Measurements from ENCODE around the gene FAM168A.

The FAM168A gene

GRCh38 chr11:73597956-73598718 is at the start of gene FAM168A:
Gene FAM168A, minus strand, starts transcription at chr11:73598112. Its CDS starts 129,638 bp downstream, at chr11:73468474.
- Histone ChIP-seq H3K27me3 (ENCODE audit: insufficient read depth, low read depth, severe bottlenecking) (no peaks in the 10 kb centered on the region), H3K36me3 (no peaks in the 10 kb centered on the region; the same call in none of the 2 replicates), H3K4me3 (ENCODE audit: low read depth, low read length) (peak within 1 kb of the TSS; percentile 57), H3K27ac (peak within 1 kb of the TSS; percentile 97), H3K9me3 (ENCODE audit: severe bottlenecking) (no peaks in the 10 kb centered on the region)
- DNase-seq, result peak; percentile 97
- no peak for TF ChIP-seq CTCF (IDR thresholded peaks at IDR 0.05; ENCODE audit: low read depth, low read length)

- DNase-seq, result peak; percentile 97
- H3K27ac ChIP-seq, result peak overlapping the region; percentile 95
- no peaks in the 10 kb centered on the region for H3K27me3 ChIP-seq (ENCODE audit: insufficient read depth, low read depth, severe bottlenecking)
- H3K4me3 ChIP-seq (ENCODE audit: low read depth, low read length), result peak overlapping the region; percentile 74
- H3K9me3 ChIP-seq (ENCODE audit: severe bottlenecking), result no peaks in the 10 kb centered on the region
- H3K36me3 ChIP-seq, result peaks cover 3% of the 10 kb centered on the region; the same call in 1 of the 2 replicates
- no peak for TF ChIP-seq CTCF (IDR thresholded peaks at IDR 0.05; ENCODE audit: low read depth, low read length)
Measured at GRCh38 chr11:73647459-73648100, 49.7 kb upstream of the FAM168A start.

- peak within 1 kb of the TSS; percentile 74 for H3K4me3 ChIP-seq (ENCODE audit: low read depth, low read length)
- no peaks in the 10 kb centered on the region for H3K27me3 ChIP-seq (ENCODE audit: insufficient read depth, low read depth, severe bottlenecking)
- peak within 1 kb of the TSS; percentile 95 for H3K27ac ChIP-seq
- TF ChIP-seq CTCF (IDR thresholded peaks at IDR 0.05; ENCODE audit: low read depth, low read length), result no peak
- peaks cover 3% of the 10 kb centered on the region; the same call in 1 of the 2 replicates for H3K36me3 ChIP-seq
- DNase-seq, result peak; percentile 99
- no peaks in the 10 kb centered on the region for H3K9me3 ChIP-seq (ENCODE audit: severe bottlenecking)
Measured at GRCh38 chr11:73645972-73646631, 48.2 kb upstream of the FAM168A start, which contains the start of gene PLEKHB1. Gene PLEKHB1, plus strand, starts transcription at chr11:73646581. Its CDS starts 28 bp downstream, at chr11:73646609.

- H3K27ac ChIP-seq, result peak overlapping the region; percentile 95
- peaks cover under 1% of the 10 kb centered on the region; the same call in 1 of the 2 replicates for H3K36me3 ChIP-seq
- DNase-seq, result peak; percentile 84
- no peak for TF ChIP-seq CTCF (IDR thresholded peaks at IDR 0.05; ENCODE audit: low read depth, low read length)
- peak overlapping the region; percentile 55 for H3K4me3 ChIP-seq (ENCODE audit: low read depth, low read length)
- no peaks in the 10 kb centered on the region for H3K27me3 ChIP-seq (ENCODE audit: insufficient read depth, low read depth, severe bottlenecking)
- no peaks in the 10 kb centered on the region for H3K9me3 ChIP-seq (ENCODE audit: severe bottlenecking)
Measured at GRCh38 chr11:73645121-73645969, 47.4 kb upstream of the FAM168A start.

- no peak for DNase-seq
- Histone ChIP-seq H3K27ac (no peak overlapping the region), H3K9me3 (ENCODE audit: severe bottlenecking) (no peaks in the 10 kb centered on the region), H3K36me3 (no peaks in the 10 kb centered on the region), H3K27me3 (ENCODE audit: insufficient read depth, low read depth, severe bottlenecking) (no peaks in the 10 kb centered on the region), H3K4me3 (ENCODE audit: low read depth, low read length) (no peak overlapping the region)
- no peak for TF ChIP-seq CTCF (IDR thresholded peaks at IDR 0.05; ENCODE audit: low read depth, low read length)
Measured at GRCh38 chr11:73641668-73642067, 43.8 kb upstream of the FAM168A start.
